ENCODE results near the gene ITGB8.

ITGB8 gene

GRCh38 chr7:20331910-20332813 is 1.5 kb downstream of the ITGB8 start:
- in situ Hi-C loops (cut with MboI; ENCODE audit: low sequenced_read_pairs), result loop anchor here (25.0 kb wide), 1 partner anchor 570 kb away; the partner anchor contains the start of gene TMEM196

DNA sequence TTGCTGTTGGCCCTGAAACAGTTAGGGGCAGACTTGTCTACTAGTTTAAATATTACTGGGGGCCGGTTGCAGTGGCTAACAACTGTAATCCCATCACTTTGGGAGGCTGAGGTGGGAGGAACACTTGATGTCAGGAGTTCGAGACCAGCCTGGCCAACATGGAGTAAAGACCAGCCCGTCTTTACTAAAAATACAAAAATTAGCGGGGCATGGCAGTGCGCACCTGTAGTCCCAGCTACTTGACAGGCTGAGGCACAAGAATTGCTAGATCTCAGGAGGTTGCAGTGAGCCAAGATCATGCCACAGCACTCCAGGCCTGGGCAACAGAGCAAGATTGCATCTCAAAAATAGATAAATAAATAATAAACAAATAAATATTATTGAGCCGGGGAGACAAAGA is 7.6 kb downstream of the ITGB8 start:
- in situ Hi-C loops (cut with MboI; ENCODE audit: low sequenced_read_pairs), result loop anchor here (25.0 kb wide), 1 partner anchor 576 kb away; the partner anchor contains the start of gene TMEM196

DNA sequence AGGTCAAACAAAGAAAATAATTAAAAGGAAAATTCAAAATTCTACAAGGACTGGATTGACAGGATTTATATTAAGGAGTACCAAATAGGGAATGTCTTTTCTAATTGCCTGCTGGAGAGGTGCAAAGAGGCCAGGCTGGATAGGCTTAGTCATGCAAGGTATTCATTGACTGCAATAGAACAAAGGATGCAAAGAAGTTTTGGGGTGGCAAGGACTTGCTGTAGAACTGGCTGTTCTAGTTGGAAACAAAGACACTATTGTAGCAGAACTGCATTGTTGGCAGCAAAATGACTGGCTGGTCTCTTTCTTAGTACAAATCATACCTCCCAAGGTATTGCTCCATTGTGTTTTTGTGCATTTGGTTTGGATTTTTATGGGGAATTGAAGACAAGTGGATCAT is 10.1 kb downstream of the ITGB8 start:
- in situ Hi-C loops (cut with MboI; ENCODE audit: low sequenced_read_pairs), result loop anchor here (25.0 kb wide), 1 partner anchor 579 kb away; the partner anchor contains the start of gene TMEM196

- in situ Hi-C loops (cut with MboI; ENCODE audit: low sequenced_read_pairs), result loop anchor here (25.0 kb wide), 1 partner anchor 581 kb away; the partner anchor contains the start of gene TMEM196
These were observed 12.5 kb downstream of the ITGB8 start for GRCh38 chr7:20343205-20343604.

- in situ Hi-C loops (cut with MboI; ENCODE audit: low sequenced_read_pairs), result loop anchor here (25.0 kb wide), 1 partner anchor 582 kb away; the partner anchor contains the start of gene TMEM196
These were observed 13.2 kb downstream of the ITGB8 start for GRCh38 chr7:20343941-20344340.

- in situ Hi-C loops (cut with MboI; ENCODE audit: low sequenced_read_pairs), result loop anchor here (25.0 kb wide), 1 partner anchor 582 kb away; the partner anchor contains the start of gene TMEM196
These were observed 13.7 kb downstream of the ITGB8 start for GRCh38 chr7:20344396-20344795.

DNA sequence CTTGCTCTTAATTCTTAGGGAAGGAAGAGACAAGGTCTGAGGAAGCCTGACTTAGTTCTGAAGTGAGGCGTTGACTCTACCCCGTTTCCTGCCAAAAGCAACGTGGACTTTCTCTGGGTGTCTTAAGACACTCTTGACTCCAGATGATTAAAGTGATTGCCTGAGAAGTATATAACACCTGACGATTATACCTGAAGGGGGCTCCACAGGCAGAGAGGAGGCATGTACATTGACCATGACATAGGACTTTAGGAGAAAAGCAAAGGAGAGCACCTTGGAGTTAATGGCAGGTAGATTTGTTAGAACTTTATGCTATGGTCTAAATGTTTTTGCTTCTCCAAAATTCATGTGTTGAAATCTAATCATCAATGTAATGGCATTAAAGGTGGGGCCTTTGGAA is 15.9 kb downstream of the ITGB8 start:
- in situ Hi-C loops (cut with MboI; ENCODE audit: low sequenced_read_pairs), result loop anchor here (25.0 kb wide), 1 partner anchor 584 kb away; the partner anchor contains the start of gene TMEM196

GRCh38 chr7:20347680-20348079 is 17.0 kb downstream of the ITGB8 start:
- in situ Hi-C loops (cut with MboI; ENCODE audit: low sequenced_read_pairs), result loop anchor here (25.0 kb wide), 1 partner anchor 585 kb away; the partner anchor contains the start of gene TMEM196

GRCh38 chr7:20348125-20348807 is 17.6 kb downstream of the ITGB8 start:
- in situ Hi-C loops (cut with MboI; ENCODE audit: low sequenced_read_pairs), result loop anchor here (25.0 kb wide), 1 partner anchor 586 kb away; the partner anchor contains the start of gene TMEM196

DNA sequence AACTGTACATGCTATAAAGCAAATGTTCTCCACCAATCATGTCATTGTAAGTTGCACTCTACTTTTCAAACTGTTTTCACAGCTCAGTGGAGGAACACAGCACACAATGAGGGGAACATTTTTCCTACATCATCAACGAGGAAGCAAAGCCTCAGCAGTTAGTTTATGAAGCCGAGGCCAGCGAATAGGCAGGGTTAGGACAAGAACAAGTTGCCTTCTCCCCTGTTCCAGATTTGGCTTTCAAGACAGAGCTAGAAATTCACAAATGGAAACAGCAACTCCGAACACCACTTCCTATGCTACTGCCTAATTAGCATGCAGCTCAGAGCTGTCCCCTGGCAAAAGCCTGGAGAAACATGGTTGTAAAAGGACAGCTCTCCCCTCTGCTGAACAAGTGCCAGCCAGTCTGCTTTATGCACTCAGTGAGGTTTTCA is 19.8 kb downstream of the ITGB8 start:
- in situ Hi-C loops (cut with MboI; ENCODE audit: low sequenced_read_pairs), result no loop called here

- in situ Hi-C loops (cut with MboI; ENCODE audit: low sequenced_read_pairs), result no loop called here
These were observed 20.4 kb downstream of the ITGB8 start for GRCh38 chr7:20350996-20351692.

- in situ Hi-C loops (cut with MboI; ENCODE audit: low sequenced_read_pairs), result no loop called here
These were observed 21.2 kb downstream of the ITGB8 start for GRCh38 chr7:20351901-20352300.

DNA sequence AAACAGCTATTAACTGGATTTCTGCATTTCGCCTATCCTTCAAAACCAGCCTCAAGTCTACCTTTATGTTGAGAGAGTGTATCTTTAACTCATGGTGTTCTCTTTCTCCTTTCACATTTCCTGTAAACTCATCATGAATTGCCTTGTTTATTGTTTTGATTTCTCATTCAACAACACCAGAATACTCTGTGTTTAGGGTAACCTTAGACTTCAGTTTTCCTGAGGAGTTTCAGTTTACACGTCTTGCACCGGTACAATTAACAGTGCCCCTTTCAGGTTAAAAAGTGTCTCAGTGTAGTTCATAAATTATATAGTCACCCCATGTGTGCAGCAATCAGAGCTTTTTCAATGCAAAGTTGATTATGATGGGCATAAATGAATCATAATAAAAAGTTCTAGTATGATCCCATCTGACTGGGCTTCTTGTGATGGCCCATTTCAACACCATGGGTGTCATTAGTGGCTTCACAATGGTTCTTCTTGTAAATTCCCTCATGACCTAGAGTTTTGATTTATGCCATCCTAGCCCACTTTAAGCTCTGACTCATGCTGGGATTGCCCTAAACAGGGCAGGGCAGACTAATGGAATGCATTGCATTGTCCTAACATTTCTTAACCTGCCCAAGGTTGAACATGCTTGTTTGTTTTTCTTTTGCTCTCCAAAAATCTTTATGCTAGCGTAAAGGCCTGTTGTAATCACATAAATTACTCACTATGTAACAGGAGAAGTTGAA is 22.0 kb downstream of the ITGB8 start:
- in situ Hi-C loops (cut with MboI; ENCODE audit: low sequenced_read_pairs), result no loop called here

DNA sequence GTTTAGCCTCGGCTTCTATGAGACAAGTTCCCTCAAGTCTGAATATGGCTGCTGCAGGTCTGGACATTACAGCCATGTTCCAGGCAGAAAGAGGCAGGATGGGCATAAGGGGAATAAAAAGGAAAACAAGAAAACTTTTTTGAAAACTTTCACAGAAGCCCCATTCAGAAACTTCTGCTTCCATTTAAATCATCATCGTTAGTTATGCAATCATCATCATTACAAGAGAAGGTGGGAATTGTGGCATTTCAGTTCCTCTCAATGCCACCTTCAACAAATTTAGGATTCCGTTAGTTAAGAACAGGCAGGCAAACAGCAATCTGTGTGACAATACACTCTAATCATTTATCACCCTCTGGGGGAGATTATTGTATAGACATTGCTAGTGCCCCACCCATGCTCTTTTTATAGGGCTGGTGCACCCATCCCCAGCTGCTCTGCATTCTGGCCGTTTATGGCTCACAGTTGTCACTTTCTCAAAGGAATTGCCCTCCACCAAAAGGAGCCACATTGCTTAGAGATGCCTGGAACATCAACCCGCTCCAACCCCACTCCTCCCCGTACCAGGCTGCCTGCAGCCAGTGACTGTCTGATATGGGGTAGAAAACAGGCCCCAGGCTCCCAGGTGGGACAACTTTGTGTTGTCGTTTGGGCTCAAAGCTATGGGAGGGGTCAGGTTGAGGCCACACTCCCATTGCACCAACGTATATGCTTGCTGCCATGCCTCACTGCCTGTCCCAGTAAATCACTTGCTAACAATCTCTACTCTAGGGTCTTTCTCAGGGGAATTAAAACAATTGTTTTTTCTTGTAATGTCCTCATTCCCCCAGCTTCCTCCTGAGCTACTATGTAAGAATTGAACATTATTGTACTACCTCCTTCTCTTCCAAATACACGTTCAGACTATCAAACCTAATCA is 24.2 kb downstream of the ITGB8 start:
- in situ Hi-C loops (cut with MboI; ENCODE audit: low sequenced_read_pairs), result no loop called here

DNA sequence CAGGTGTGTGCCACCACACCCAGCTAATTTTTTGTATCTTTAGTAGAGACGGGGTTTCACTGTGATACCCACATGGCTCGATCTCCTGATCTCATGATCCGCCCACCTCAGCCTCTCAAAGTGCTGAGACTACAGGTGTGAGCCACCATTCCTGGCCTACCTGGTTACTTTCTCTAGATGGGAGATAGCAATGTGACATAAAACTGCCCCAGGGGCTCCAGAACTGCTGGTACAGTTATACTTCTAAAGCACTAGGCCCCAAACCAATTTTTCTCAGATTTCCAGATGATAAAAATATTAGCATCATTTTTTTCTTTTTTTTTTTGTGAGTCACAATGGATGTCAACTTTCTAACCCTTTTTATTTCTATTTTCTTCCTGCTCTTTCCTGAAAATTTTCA is 27.4 kb downstream of the ITGB8 start:
- in situ Hi-C loops (cut with MboI; ENCODE audit: low sequenced_read_pairs), result no loop called here

DNA sequence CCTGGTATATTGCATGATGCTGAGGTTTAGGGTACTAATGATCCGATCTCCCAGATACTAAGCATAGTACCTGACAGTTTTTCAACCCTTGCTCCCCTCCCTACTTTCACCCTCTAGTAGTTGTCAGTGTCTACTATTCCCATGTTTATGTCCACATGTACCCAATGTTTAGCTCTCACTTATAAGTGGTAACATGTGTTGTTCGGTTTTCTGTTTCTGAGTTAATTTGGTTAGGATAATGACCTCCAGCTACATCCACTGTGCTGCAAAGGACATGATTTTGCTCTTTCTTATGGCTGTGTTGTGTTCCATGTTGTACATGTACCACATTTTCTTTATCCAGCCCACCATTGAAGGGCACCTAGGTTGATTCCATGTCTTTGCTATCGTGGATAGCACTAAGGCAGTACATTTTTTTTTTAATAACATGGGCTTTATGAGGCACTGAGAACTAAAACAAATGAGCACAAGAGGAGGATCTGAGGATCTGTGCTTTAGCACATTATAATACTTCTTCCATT is 28.1 kb downstream of the ITGB8 start:
- in situ Hi-C loops (cut with MboI; ENCODE audit: low sequenced_read_pairs), result no loop called here

- in situ Hi-C loops (cut with MboI; ENCODE audit: low sequenced_read_pairs), result no loop called here
These were observed 28.8 kb downstream of the ITGB8 start for GRCh38 chr7:20359341-20359963.

GRCh38 chr7:20362574-20363253 is 32.0 kb downstream of the ITGB8 start:
- in situ Hi-C loops (cut with MboI; ENCODE audit: low sequenced_read_pairs), result no loop called here
